Astrocyte (in vitro differentiated cells and primary cell): ENCODE measurements around the gene P3H2.

Experiments
- EZH2 ChIP-seq: IDR thresholded peaks from 2 replicates; pipeline ENCODE4 v1.6.1; 2012; ENCODE audit warnings: mild to moderate bottlenecking, low read length, inconsistent platforms; ENCODE audit not compliant: insufficient read depth
- TF ChIP-seq, protein P1 (sequence below): IDR thresholded peaks from 2 replicates; pipeline ENCODE4 v1.5.1; 2011; ENCODE audit warnings: low read depth, mild to moderate bottlenecking, inconsistent platforms, low read length, moderate library complexity; ENCODE audit not compliant: insufficient read depth

- TF ChIP-seq, protein P1, sequence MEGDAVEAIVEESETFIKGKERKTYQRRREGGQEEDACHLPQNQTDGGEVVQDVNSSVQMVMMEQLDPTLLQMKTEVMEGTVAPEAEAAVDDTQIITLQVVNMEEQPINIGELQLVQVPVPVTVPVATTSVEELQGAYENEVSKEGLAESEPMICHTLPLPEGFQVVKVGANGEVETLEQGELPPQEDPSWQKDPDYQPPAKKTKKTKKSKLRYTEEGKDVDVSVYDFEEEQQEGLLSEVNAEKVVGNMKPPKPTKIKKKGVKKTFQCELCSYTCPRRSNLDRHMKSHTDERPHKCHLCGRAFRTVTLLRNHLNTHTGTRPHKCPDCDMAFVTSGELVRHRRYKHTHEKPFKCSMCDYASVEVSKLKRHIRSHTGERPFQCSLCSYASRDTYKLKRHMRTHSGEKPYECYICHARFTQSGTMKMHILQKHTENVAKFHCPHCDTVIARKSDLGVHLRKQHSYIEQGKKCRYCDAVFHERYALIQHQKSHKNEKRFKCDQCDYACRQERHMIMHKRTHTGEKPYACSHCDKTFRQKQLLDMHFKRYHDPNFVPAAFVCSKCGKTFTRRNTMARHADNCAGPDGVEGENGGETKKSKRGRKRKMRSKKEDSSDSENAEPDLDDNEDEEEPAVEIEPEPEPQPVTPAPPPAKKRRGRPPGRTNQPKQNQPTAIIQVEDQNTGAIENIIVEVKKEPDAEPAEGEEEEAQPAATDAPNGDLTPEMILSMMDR: no peak
- no peak for TF ChIP-seq EZH2
Observed at GRCh38 chr3:190158261-190158660, 37.6 kb upstream of the P3H2 start.
